GM18861 (cell line): ENCODE results near the gene GGTLC1.
"Not testable (repeated sequence)": the region's sequence is repeated elsewhere in the genome, so short reads cannot be mapped to it uniquely, and the experiment has no call there.

Source experiments
- ATAC-seq: cut with Tn5 transposase; IDR thresholded peaks from one replicate; pipeline ENCODE4 v1.9.1; 2021; ENCODE audit not compliant: unreplicated experiment

GGTLC1 gene

DNA sequence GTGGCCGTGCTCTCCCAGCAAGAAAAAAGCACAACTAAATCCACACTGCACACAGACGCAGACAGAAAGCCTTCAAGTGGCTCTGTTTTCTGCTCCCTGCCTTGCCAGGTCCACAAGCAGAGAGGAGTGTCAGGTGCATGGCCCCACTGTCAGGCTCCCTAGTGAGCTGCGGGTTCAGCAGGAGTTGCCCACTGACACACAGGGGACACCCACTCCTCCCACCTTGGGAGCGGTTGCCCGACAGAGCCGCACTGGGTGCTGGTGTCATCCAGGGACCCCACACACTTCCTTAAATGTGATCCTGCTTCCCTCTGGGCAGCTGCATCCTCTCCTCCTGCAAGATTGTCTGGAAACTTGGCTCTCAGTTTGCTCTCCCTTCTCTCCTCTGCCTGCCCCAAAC is 6.7 kb upstream of the GGTLC1 start:
- ATAC-seq: not testable (repeated sequence)

GRCh38 chr20:23994001-23994633 is 5.5 kb upstream of the GGTLC1 start:
- not testable (repeated sequence) for ATAC-seq

DNA sequence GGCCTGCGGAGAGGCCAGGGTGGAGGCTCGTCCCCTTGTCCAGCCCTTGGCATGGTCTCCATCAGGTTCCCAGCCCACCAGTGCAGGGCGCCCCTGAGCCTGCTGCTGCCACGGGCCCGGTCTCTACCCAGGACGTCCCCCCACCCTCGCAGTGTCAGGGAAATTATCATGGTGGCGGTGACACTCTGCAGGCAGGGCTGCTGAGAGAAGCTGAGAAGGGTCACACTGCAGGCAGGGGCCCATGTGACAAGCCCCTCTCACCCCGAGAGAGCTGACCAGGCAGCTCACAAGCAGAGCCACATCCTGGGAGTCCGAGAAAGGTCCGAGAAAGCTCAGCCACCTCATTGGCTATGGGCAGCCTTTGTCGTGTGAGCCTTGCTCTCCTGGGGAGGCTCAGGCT is 4.9 kb upstream of the GGTLC1 start:
- ATAC-seq: not testable (repeated sequence)

DNA sequence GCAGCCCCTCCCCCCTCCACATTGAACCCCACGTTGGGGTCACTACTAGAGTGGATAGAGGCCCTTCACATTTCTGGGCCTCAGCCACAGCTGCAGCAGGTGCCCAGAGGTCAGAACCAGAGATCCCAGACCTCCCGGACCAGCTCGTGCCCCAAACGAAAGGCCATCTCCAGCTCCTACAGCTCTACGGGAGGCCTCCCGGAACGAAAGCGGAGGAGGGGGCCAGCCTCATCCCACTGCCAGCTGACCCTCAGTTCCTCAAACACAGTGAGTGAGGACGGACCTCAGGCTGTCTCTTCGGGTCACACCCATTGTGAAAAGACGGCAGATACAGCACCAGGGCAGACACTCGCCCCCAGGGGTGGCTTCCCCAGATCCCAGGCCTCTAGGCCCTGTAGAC is 1.7 kb upstream of the GGTLC1 start:
- not testable (repeated sequence) for ATAC-seq

GRCh38 chr20:23988966-23989365 is 387 bp upstream of the GGTLC1 start:
- ATAC-seq: not testable (repeated sequence)

DNA sequence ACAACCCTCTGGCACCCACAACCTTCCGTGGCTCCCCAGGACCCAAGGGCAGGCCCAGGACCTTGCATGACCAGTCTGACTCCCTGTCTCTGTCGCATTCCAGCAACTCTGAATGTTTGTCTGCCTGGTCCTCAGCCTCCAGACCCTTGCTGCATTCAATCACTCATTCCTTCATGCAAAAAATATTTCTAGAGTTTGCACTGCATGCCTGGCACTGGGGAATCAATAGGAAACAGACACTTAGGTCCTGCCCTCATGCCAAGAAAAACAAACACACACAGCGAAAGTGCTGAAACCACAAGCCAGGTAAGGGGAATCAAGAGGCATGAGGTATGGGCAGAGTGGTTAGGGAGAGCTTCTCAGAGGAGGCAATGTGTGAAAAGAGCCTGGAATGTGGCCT is 1.9 kb downstream of the GGTLC1 start:
- not testable (repeated sequence) for ATAC-seq

- not testable (repeated sequence) for ATAC-seq
Measured at GRCh38 chr20:23986310-23986709, 2.3 kb downstream of the GGTLC1 start.

- not testable (repeated sequence) for ATAC-seq
Measured at GRCh38 chr20:23985790-23986225, 2.8 kb downstream of the GGTLC1 start.

- not testable (repeated sequence) for ATAC-seq
Measured at GRCh38 chr20:23985066-23985789, 3.4 kb downstream of the GGTLC1 start.

DNA sequence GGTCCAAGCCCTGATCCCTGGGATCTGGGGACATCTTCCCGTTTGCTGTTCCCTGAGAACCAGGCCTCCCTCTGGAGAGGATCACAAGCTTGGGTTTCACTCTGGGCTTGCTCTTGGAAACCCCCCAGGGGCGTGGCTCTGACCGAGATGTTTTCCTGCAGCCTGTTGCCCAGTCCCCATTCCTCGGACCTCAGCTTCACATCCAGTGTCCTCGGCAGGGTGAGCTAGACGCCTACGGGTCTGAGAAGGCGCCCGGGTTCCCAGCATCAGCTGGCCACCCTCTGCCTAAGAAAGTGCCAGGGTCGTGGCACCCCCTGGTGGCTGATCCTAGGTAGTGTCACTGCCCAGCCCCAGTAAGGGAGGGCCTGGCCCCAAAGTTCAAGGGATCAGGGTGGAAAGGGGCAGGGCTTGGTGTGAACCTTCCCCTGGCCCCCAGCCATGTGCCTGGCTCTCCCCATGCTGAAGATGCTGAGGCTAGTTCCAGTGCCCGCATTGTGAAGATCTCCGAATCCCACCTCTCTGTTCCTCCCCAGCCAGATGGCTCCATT is 4.0 kb downstream of the GGTLC1 start:
- ATAC-seq: not testable (repeated sequence)

GRCh38 chr20:23982112-23983018 is 6.2 kb downstream of the GGTLC1 start:
- not testable (repeated sequence) for ATAC-seq

GRCh38 chr20:23981526-23981925 is 7.1 kb downstream of the GGTLC1 start:
- not testable (repeated sequence) for ATAC-seq

DNA sequence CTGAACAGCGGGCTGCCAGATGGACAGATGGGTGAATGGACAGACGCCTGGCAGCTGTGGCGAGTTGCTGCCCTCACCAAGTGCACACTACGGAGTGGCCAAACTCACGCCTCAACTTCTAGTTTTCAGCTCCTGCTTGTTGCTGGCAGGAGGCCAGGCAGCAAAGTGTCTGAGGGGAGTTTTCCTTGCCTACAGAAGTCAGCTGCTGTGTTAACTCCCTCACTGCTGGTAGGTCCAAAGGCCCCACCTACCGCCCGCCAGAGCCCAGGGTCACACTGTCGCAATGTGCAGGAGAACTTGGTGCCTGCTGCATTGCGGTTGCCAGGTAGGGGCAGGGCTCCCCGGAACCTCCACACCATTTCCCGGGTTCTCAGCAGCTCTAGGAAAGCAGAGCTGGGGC is 7.6 kb downstream of the GGTLC1 start:
- ATAC-seq: not testable (repeated sequence)

DNA sequence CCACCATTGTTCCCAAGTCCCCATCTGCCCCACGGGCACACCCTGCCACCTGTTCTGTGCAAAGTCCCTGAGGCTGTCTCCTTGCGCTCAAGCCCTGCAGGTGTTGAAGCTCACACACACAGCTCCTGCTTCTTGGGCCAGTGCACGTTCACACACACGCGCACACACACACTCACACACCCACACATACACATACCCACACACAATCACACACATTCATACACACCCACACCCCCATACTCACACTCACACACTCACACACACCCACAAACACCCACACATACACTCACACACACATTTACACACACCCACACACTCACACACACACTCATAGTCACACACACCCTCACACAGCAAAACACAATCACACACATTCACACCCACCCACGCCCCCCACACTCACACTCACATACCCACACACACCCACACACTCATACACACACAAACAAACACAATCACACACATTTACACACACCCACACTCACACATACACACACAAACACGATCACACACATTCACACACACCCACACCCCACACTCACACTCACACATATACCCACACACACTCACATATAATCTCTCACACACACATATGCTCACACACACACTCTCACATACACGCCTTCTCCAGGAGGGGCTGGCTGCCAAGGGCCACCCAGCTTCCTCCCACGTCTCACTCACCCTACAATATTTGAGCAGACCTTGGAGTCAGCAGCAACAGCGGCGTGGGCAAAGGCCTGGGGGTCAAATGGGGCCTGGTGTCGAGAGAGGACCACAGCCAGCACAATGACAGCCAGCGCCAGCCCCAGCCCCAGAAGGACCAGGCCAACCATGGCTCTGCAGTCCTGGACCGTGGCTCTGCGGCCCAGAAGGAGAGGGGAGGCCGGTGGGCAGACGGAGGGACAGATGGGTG is 8.4 kb downstream of the GGTLC1 start:
- ATAC-seq: not testable (repeated sequence)

DNA sequence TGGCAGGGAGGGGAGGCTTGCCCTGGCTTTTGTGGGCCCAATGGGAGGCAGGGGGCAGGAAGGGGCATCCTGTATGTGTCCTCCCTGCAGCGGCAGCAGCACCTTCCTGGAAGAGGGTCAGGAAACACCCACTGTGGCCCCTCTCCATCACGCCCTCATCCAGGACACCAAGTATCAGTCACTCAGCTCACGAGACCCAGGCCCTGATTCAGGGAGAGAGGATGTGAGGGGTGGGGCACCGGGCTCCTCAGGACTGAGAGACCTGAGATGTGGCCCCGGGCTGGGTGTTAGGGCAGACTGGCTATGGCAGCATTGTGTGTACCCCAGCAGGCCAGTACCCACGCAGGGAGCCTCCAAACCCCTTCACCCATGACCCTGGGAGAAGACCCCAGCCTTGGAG is 9.2 kb downstream of the GGTLC1 start:
- ATAC-seq: not testable (repeated sequence)

- not testable (repeated sequence) for ATAC-seq
Measured at GRCh38 chr20:23978457-23978856, 10.1 kb downstream of the GGTLC1 start.

DNA sequence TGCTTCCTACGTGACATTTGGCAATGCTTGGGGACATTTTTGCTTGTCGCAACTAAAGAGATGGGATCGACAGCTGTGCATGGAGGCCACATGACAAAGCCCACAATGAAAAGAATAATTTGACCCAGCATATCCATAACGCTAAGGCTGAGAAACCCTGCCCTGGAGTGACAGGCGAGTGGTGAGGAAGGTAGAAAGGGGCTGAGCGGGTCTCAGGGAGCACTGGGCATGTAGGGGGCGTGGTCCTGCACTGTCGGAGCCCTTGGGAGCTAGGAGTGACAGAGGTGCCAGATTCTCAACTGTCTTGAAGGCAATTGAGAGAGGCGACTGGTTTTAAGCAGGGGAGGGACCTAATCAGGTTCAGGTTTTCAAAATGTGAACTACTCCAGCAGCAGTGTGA is 13.6 kb downstream of the GGTLC1 start:
- ATAC-seq: no peak

DNA sequence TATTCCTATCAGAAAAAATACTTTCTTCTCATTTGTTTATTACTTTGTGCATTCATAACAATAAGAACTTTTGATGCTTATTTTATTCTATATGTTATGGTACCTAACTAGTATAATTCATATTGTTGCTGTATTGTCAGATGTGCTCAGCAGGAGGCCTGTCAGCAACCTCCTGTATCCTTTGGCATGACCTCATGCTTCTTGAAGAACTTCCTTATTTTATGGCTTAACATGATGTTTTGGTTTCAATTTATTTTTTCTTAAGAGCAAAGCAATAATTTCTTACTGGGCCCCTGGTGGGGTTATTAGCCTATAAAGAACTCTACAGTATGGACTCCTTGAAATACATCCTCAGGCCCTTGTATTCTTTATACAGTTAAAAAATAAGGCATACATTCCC is 17.3 kb downstream of the GGTLC1 start:
- ATAC-seq: no peak

- ATAC-seq: no peak
Measured at GRCh38 chr20:23970049-23970448, 18.5 kb downstream of the GGTLC1 start.

GRCh38 chr20:23967616-23967979 is 21.0 kb downstream of the GGTLC1 start:
- no peak for ATAC-seq
